NB4 (cell line): ENCODE data around the gene WDFY4.

Experiments used
- POLR2A ChIP-seq: IDR thresholded peaks from 2 replicates; pipeline ENCODE4 v1.6.1; 2011; ENCODE audit warnings: mild to moderate bottlenecking; ENCODE audit not compliant: insufficient read length; ENCODE audit errors: extremely low read depth
- TF ChIP-seq, protein P1 (sequence below): IDR thresholded peaks from one replicate; pipeline ENCODE4 v1.5.1; 2012; ENCODE audit warnings: low read depth, low read length
- TF ChIP-seq, protein P2 (sequence below): IDR thresholded peaks from 2 replicates; pipeline ENCODE4 v1.6.1; 2011; ENCODE audit warnings: low read depth, low read length

DNA sequence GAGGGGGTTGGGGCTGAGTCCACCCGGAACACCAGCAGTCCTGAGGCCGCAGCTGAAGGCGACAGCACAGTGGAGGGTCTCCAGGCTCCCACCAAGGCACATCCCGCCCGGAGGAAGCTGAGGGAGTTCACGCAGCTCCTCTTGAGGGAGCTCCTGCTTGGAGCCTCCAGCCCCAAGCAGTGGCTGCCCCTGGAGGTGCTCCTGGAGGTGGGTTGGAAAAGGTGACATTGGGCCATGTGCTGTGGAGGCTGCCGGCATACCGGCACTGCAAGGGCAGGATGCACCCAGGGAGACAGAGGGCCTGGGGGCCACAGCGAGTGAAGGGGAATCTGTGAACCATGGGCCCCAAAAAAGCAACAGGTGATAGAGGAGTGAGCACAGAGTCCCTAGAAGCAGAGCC is 135.6 kb downstream of the WDFY4 start:
- TF ChIP-seq, protein P1, sequence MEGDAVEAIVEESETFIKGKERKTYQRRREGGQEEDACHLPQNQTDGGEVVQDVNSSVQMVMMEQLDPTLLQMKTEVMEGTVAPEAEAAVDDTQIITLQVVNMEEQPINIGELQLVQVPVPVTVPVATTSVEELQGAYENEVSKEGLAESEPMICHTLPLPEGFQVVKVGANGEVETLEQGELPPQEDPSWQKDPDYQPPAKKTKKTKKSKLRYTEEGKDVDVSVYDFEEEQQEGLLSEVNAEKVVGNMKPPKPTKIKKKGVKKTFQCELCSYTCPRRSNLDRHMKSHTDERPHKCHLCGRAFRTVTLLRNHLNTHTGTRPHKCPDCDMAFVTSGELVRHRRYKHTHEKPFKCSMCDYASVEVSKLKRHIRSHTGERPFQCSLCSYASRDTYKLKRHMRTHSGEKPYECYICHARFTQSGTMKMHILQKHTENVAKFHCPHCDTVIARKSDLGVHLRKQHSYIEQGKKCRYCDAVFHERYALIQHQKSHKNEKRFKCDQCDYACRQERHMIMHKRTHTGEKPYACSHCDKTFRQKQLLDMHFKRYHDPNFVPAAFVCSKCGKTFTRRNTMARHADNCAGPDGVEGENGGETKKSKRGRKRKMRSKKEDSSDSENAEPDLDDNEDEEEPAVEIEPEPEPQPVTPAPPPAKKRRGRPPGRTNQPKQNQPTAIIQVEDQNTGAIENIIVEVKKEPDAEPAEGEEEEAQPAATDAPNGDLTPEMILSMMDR = no peak
- TF ChIP-seq POLR2A = no peak
- TF ChIP-seq, protein P2, sequence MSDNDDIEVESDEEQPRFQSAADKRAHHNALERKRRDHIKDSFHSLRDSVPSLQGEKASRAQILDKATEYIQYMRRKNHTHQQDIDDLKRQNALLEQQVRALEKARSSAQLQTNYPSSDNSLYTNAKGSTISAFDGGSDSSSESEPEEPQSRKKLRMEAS = no peak
